GM21390 (cell line): Measurements from ENCODE around the gene NEDD4L.
"Not testable (repeated sequence)": the region's sequence is repeated elsewhere in the genome, so short reads cannot be mapped to it uniquely, and the experiment has no call there.

Source experiments
- ATAC-seq: cut with Tn5 transposase; IDR thresholded peaks from one replicate; pipeline ENCODE4 v1.9.1; 2021; ENCODE audit not compliant: unreplicated experiment

NEDD4L gene

DNA sequence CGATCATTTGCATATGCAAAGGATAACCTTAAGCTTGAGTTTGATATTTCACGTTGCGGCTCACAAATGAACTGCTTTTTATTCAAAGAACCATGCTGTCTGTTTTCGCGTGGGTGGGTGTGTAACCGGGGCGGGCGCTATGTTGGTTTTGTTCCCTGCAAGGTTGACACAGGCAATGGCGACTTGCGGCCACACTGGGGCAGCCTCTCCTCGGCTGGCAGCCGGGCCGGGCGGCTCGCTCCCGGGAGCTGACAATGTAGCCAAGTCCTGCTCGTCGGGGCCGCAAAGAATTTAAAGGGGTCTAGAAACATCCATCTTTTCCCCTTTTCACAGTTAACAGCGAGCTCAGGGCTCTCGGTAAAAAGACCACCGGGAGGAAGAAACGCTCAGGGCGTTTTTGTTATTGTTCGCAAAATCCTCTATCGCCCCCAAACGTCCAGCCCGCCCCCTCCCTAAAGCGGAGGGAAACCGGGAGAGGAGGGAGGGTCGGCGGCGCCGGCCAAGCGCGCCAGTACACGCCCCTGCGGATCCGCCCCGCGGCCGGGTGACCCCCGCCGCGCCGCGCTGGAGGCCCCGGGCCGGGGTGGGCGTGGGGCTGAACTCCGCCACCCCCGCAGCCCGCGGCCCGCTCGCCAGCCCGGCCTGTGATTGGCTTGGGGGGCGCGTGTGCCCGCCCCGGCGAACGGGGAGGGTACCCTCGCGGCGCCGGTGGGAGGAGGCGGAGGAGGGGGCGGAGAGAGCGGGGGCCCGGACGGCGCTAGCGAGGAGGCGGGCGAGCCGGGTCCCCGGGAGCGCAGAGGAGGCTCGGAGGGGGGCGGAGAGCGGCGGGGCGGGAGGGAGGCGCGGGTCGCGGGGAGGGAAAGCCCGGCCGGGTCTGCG, at the start of gene NEDD4L:
NEDD4L (plus strand) TSS at position 736 of the 879 bp plus-strand sequence. CDS start 435 bp downstream, outside the sequence.
- ATAC-seq, result peak; percentile 71

DNA sequence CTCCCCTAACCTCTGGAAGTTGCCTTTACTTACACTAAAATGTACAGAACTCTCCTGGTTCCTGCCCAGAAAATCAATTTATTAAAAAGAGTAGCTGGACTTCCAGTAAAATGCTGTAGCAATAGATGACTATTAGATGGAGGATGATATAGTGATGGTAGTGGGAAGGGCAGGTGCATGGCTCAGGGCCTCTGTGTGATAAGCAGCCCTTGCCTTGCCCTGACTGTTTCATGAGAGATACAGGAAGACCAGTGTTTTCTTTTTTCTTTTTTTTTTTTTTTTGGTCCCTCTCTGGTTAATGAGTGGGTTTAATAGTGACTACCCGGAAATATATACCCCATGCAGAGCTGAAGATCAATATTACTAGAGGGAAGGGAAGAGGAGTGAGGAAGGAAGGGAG, 48.7 kb upstream of the NEDD4L start:
- no peak for ATAC-seq

GRCh38 chr18:57996894-57997293, 47.1 kb upstream of the NEDD4L start:
- ATAC-seq, result not testable (repeated sequence)

- no peak for ATAC-seq
These were observed 46.2 kb upstream of the NEDD4L start for GRCh38 chr18:57997820-57998219.

DNA sequence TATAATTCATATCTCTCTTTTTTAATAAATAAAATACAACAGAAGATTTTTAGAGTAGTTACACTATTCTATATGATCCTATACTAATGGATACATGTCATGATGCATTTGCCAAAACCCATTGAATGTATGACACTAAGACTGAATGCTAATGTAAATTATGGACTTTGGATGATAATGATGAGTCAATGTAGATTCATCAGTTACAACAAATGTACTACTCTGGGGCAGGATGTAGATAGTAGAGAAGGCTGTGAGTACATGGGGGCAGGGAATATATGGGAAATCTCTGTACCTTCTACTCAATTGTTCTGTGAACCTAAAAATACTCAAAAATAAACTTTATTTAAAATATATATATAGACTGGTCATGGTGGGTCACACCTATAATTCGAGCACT, 45.6 kb upstream of the NEDD4L start:
- ATAC-seq, result no peak

DNA sequence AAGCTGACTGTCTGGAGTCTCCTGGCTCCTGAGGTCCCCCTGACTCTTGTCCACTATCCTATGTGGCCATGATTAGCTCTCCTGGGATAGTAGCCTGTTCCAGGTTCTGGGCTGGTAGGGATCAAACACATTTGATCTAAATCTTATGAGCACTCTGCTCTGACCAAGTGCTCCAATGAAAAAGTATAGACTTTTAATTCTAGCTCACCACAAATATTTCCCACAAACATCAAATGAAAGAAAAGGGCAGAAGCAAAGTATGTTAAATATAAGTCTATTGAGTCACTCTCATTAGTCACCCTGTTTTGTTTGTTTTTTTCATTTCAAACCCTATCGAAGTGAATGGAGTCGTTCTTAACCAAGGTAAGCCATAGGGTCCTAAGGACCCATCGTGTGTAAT, 39.7 kb upstream of the NEDD4L start:
- ATAC-seq, result no peak

DNA sequence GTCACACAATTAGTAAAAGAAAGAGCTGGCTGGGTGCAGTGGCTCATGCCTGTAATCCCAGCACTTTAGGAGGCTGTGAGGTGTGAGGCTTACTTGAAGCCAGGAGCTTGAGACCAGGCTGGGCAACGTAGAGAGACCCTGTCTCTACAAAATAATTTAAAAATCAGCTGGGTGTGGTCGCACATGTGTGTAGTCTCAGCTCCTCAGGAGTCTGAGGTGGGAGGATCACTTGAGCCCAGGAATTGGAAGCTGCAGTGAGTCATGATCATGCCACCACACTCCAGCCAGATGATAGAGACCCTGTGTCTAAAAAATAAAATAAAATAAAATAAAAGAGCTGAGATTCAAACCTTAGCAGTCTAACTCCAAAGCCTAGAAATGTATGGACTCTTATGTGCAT, 39.0 kb upstream of the NEDD4L start:
- no peak for ATAC-seq

DNA sequence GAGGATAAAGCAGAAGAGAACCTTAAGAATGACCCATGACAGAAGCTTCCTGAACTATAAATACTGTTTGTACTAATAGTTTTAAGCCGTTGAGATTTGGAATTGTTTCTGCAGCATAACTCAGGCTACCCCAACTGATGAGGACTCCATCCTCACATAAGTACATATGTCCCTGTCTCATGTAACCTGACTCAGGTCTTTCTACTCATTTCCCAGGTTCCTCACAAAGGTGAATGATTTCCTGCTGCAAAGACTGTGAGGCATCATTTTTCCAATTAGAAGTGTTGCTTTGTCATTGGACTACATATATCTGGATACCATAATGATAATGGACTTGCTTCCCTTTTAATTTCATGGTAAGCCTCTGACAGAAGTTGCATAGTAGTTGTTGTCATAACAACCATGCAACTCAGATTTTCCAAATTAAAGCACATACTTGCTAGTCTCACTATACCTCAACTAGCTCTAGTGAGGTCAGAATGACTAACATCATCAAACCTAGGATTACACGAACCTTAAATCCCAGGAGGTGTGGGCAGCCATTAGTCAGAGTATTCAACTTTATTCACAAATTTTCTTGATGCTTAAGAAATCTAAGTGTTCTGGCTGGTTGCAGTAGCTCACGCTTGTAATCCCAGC, 38.0 kb upstream of the NEDD4L start:
- ATAC-seq, result no peak

DNA sequence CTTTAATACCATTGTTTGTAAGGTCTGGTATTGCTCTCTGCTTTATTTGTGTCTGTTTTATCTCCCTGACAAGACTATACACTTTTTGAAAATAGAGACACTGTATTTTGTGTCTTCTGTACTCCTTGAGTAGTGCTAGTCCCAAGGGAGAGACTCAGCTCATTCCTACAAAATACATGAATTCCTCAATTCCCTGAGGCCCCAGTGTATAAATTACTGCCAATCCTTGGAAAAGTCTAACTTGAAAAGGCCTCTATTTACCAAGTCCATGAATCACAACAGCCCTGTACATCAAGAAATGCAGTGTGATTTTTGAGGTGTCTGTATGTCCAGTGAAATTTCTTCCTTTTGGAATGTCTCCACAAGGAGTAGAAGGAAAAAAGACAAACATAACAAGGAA, 34.9 kb upstream of the NEDD4L start:
- no peak for ATAC-seq

GRCh38 chr18:58010265-58010664, 33.8 kb upstream of the NEDD4L start:
- ATAC-seq, result no peak

- ATAC-seq, result no peak
These were observed 31.7 kb upstream of the NEDD4L start for GRCh38 chr18:58012356-58012755.

DNA sequence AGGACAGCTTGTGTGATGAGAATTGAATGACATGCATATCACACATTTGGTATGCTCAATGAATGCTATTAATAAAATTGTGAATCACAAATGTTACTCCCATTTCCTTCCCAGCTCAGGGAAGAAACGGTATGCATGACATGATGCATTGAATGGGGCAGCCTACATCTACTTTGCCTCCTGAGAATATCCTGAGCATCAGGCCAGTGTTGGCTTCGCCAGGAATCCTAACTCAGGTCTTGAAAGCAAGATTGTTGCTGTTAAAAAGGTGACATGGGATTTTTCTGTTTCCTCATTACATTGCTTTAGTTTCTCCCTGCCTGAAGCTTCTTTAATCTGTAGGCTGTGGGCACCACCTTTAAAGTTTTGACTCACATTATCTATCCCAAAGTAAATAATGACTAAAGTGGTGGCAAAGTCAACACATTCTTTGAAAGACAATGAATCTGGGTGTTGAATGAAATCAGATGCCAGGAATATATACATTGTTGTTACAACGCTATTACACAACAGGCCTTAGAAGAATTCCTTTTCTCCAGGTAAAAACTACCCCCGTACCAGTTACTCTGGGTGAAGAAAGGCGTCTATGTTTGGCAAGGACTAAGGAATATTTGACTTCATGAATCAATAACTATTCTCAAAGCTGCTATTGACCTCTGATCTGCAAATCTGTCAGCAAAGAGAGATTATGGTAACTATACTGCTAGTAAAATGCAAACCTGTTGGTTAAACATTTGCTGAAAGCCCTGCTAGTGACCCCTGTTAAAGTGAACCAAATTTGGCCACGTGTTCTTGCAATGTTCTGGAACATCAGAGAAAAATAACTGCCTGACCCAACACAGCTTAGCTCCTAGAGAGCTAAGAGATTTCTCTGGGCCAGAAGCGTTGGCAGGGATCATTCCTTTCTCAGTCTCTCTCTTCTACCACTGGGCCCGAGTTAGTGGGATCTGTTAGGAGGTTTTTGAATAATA, 30.5 kb upstream of the NEDD4L start:
- no peak for ATAC-seq

GRCh38 chr18:58015065-58015780, 28.8 kb upstream of the NEDD4L start:
- ATAC-seq, result peak; percentile 99

- ATAC-seq, result no peak
These were observed 26.8 kb upstream of the NEDD4L start for GRCh38 chr18:58017267-58017666.

DNA sequence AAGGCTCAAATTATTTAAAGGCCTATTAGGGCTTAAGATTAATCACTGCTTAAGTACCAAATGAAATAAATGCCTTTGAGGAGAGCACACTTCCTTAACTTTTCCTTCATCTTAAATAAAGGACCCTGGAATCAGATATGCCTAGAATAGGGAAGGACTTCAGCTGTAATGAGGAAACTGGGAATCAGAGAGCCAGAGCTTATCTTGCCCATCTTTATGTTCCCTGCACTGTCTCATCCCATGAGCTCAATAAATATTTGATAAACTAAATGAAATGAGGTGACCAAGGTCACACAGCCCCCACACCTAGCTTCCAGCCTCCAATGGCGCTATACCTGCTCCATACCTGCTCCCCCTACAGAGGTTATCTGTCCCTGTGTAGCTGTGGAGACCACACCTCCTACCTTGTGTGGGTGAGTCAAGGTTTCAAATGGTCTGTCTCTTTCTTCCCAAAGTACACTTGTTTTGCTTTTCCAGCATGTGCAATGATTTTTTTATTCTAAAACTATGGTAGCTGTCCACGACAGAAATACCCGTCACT, 23.4 kb upstream of the NEDD4L start:
- ATAC-seq, result no peak

- no peak for ATAC-seq
These were observed 22.5 kb upstream of the NEDD4L start for GRCh38 chr18:58021504-58021903.

DNA sequence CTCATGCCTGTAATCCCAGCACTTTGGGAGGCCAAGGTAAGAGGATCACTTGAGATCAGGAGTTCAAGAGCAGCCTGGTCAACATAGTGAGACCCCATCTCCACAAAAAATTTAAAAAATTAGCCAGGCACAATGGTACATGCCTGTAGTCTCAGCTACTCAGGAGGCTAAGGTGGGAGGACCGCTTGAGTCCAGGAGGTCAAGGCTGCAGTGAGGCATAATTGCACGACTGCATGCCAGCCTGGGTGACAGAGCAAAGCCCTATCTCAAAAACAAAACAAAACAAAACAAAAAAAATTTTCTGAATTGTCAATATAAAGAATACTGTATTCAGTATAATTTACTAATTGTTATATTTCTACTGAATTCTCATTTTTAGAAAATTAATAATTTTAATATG, 20.9 kb upstream of the NEDD4L start:
- ATAC-seq, result no peak

DNA sequence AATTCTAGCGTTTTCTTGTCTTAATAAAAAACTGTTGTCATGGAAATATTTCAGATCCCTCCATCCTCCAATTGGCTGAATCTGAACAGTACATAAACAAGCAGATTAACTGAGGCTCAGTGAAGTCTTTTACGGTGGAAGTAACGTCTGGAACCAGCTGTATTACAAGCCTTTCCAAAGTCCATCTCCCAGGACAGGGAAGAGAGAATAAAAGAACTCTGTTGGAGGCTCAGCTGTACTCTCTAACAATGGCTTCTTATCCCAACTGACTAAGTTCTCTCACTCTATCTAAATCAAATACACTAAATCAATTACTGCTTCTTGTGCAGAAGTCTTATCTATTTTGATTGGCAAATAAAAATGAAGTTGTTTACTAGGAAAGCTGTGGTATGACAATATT, 19.9 kb upstream of the NEDD4L start:
- no peak for ATAC-seq

DNA sequence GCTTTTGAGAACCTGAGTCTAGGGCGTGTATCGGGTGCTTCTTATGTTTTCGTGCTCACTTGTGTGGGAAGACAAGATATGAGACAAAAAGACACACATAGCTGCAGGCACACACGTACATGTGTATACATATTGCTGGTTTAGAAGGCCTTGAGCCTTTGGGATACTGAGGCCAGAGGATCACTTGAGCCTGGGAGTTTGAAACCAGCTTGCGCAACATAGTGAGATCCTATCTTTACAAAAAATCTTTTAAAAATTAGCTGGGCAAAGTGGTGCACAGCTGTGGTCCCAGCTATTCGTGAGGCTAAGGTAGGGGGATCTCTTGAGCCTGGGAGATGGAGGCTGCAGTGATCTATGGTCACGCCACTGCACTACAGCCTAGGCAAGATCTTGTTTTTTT, 18.8 kb upstream of the NEDD4L start:
- ATAC-seq, result no peak

DNA sequence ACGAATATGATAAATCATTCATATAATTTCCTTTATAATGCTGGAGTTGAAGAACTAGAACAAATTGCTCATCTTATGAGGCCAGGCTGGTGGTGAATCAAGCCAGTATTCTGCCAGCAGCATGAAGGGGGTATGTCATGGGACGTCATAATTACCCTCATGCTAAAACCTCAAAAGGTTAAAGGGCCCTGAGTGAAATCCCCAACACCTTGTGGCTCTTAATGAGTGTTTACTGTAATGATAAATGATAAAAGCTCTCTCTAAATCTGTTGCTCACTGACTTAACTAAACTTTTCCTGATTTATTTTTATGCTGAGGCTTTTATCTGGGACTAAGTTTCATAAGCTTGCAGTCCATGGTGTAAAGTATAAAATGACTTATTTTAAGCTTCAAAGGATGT, 18.3 kb upstream of the NEDD4L start:
- no peak for ATAC-seq
